HG03097 (cell line): ENCODE measurements around the gene TOLLIP.

Experiments used
- ATAC-seq: cut with Tn5 transposase; IDR thresholded peaks from one replicate; pipeline ENCODE4 v1.9.1; 2021; ENCODE audit not compliant: unreplicated experiment, low FRiP score

The TOLLIP gene

DNA sequence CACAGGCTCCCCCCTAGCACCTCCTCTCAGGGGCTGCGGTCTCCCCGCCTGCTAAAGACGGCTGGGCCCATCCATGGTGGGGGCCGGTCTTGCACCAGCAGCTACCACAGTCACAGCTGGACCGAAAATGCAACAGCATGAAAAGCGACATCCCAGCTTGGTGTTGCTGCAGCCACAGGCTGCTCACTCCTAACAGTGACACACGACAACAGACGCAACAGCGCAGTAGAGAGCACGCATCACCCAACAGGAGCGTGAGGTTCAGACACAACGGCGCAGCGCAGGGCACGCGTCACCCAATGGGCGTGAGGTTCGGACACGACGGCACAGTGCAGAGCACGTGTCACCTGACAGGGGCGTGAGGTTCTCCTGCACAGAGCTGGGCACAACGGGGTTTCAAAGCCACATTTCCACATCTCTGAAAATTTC, 24.1 kb downstream of the TOLLIP start:
- no peak for ATAC-seq

DNA sequence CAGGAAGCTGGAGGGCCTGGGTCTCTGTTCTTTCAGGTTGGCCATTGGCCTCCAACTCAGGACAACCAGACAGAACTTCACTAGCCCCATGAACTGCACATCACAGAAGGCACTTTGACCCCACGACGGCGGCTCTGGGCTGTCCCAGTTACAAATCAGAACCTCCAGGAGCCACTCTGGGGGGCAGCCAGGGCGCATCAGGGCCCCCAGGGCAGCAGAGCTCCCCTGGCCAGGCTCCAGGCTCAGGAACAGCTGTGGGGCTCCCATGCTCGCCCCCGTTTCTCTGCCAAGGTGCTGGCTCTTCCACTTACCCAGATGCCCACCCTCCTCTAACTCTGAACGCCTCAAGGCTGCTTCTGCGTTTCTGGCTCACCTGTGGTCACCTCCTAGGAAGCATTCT, 25.5 kb downstream of the TOLLIP start:
- no peak for ATAC-seq

DNA sequence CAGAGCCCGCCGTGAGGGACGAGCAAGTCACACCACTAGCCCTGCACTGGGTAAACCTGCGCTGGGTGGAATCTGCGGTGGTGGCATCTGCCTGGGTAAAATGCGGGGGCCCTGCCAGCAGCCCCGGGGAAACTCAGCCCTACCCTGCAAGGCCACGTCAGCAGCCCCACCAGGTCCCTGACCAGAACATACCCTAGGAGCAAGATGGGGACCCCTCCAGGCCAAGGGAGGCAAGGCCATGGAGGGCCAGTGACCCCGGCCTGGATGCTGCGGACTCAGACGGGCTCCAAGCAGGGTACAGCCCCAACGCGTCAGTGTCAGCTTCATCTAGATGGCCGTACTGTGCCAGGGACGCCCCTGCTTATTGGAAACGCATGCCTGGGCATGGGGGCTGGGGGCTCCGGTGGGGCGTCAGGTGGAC, 26.3 kb downstream of the TOLLIP start:
- ATAC-seq: no peak

DNA sequence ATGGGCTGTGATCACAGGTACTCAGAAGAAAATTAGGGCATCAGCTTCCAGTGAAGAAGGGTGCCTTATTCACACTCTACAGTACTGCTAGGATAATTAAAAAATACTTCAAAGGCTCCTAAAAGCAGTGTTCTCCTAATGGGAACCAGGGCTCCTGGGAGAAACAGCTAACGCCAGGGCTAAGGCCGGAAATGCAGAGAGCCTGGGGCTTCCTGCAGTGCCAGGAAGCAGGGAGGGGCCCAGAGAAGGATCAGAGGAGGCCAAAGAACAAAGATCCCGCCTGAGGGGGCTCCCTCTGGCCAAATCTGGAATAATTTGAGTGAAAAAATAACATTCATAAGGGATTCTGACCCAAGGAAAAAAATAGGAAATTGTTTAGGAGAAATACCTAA, 27.5 kb downstream of the TOLLIP start:
- ATAC-seq: no peak

DNA sequence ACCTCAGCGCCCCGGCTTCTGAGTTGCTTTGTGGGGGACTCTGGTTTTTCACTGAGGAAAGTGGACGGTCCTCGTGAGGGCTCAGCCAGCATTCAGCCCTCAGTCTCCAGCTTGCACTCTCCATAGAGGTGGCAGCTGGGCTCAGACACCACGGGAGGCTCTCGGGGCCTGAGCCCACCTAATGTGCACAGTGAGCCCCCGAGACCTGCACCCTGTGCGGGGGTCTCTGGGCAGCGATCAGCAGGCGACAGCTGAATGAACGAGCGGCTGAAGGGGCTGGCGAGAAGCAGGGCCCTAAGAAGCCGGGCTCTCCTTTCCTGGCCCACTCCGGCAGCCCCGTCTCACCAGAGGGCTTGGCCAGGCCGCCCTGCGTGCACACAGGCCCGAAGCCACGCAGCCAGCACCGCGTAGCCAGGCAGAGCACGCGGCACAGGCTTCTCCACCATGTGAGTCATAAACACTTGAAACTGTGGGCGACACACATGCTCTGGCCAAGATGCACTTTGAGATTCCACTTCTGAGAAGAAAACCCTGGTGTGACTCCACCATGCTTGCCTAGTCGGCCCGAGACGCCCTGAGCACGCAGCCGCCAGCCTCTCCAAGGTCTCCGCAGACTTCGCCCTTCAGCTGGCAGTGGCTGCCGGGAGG, 28.0 kb downstream of the TOLLIP start:
- no peak for ATAC-seq

DNA sequence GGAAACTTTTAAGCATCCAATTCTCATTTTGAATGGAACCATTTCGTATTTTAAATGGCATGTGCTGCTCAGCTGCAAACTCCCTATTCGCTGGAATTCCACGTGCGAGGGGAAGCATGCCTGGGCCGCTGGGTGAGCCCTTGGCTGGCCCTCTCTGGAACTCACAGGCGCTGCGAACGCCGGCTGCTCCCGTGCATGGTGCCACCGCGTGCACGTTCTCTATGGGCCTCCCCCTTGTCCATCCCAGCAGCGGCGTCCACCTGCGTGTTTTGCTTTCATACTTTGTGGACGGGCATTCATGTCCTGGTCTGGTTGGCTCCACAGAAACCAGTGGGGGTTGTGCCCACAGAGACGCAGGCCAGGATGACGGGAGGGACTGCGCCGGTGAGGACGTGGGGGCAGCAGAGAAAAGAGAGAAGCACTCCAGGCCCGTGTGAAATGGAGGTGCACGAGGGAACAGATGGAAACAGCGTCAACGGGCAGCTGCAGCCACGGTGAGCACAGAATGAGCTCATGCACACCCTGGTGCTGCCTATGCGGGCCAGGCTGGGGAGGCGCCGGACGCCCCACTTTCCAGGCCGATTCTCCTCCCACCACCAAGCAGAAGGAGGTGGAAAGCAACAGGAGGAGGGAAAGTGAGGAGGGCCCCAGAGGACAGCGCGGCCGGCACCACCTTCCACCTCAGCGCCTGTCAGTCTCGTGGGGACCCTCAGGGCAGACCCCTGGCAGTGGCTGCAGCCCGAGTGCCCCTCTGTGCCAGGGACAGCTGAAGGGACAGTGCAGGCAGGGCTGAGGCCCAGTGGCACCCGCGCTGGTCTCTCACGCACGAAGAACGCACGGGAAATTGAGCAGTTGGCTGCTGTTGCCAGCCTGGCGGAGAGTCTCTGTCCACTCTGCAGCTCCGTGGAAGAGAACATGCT, 29.1 kb downstream of the TOLLIP start:
- no peak for ATAC-seq

DNA sequence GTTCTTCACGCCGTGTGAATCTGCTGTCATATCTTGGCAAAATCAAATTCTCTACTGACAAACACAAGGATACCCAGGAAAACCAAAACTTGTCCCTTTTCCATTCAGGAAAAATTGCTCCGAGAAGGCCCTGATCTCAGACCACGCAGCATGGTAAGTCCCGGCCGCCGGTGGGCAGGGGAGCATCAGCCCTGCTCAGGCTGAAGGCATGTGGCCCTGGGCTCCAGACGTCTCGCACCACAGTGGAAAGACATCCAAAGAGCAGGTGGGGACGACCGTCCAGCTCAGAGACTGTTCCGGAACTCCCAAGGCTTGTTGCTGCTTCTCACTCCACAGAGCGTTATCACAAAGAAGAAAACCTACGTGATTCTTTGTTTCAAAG, 29.8 kb downstream of the TOLLIP start:
- no peak for ATAC-seq

DNA sequence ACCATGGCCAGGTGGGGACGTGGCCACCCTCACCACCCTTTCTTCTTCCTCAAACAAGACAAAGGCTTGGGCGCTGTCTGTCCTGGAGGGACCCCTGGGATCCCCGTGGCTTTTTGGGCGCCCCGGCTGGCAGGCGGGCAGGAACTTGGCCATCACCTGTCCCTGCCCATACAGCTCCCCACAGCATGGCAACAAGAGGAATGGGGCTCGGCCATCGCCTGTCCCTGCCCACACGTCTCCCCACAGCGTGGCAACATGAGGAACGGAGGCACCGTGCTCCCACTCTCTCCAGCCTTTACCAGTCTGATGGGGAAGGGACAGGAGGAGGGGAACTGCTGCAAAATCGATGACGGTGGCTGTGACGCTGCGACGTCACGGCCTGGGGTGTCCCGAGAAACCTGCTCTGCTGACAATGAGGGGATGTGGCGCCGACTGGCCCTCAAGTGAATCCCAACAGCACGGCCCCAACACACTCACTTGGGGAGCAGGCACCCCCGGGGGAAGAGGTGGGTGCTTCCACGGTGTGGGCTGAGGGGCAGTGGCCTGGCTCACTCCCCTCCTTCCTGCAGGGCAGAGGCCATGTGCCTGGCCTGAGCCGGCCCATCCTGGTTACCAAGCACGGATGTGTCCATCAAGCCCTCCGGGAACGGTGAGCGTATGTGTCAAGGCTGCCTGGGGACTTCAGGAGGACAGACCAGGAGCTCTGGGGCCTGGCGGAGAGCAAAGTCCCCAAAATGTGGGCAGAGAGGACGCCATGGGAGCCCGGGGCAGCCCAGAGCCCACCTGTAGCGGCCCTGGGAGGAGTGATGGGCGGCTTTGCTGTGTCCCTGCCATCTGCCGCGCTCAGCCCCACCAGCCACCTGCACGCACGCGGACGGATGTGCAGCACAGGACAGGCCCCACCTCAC, 30.4 kb downstream of the TOLLIP start:
- ATAC-seq: no peak

DNA sequence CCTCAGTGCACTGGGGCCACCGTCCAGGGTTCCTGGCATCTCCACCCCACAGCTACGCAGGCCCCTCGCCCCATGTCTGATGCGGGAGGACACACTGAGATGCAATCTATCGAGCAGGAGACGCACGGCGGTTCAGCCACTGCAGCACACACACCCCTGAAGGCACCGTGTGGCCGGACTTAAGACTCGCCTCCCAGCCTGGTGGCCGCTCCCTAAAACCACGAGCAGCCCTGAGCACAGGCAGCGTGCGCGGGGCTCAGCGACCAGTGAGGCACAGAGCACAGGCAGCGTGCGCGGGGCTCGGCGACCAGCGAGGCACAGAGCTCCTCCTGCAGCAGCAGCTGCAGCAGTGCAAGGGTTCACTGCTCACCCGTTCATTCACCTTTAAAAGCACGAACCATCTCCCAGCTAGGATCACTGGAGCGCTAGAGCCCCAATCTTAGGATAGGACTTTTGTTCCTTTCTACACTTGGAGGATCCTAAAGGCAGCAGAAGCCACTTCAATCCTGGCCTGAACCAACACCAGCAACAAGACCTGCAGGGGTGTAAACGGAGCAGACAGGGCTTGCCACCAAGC, 31.4 kb downstream of the TOLLIP start:
- no peak for ATAC-seq

DNA sequence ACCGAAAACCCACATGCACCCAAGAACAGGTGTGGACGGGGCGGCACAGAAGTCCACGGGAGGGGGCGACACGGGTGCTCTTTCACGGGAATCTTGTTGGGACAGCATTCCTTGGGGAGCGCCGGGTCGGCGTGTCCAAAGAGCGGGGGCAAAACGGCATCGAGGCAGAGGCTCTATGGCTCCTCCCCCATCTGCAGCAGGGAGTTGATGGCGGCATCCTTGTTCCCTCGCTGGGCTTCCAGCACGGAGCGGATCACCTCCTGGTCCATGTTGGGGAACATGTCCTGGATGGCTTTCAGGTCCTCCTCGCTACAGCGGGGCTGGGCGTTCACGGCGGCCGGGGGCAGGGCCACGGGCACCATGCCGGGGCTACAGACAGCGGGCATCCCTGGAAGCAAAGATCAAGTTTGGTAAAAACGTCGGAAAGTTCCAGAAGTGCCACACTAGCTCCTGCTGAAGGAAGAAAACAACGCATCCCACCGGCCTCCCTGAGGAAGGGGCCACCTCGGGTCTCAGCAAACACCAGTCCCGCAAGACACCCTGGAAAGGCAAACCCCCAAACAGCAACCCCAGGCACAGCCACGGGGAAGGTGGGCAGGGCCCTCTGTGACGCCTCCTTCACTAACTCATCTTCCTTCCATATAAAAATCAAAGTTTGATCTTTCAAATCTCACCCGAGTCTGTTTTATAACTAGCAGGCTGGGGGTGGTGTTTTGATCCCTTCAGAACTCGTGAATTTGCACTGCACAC, 32.4 kb downstream of the TOLLIP start:
- ATAC-seq: no peak

DNA sequence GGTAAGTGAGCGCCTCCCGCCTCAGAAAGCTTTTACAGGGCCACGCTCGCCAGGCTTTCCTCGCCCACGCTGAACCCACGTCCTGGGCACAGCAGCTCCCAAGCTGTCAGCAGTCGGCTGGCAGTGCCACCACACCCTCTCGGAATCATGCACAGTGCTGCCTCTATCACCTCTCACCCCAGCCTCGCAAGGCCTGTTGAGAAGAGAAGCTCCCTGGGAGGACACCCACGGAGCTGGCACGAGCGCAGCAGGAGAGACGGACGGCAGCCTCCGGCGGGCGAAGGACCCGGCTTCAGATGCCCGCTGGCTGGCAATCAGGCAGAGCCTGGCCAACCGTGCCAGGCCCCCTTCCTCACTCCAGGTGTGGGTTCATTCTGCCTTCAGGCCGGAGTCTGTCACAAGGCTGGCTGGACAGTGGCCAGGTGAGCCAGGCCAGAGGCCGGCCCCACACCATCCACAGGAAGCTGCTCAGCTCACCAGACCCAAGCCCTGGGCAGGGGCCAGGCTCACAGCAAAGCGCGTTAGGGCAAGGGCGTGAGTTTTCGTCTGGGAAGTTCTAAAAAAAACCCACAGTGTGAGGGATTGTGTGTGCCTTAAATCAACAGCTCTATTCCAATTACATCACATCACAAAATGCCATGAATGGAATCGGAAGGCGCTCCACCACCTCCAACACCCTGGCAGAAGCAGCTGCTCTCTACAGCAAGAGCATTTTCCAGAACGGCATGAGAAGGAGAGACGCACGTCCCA, 33.2 kb downstream of the TOLLIP start:
- ATAC-seq: no peak

DNA sequence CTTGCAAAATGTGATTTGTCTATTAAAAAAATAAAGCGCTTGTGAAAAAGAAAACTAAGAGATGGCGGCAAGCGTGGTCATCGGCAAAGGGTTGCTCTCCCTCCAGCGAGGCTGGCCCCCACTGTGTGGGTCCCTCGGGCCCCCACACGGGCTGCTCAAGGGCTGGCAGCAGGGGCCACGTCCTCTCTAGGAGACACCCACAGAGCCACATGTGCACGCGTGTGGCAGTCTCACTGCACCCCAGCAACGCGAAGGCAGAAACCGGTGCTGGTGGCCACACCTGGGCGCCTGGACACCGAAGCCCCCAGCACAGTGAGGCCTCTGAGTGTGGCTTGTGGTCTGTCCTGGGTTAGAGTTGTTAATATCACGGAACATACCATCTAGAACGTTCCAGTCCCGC, 34.4 kb downstream of the TOLLIP start:
- no peak for ATAC-seq

DNA sequence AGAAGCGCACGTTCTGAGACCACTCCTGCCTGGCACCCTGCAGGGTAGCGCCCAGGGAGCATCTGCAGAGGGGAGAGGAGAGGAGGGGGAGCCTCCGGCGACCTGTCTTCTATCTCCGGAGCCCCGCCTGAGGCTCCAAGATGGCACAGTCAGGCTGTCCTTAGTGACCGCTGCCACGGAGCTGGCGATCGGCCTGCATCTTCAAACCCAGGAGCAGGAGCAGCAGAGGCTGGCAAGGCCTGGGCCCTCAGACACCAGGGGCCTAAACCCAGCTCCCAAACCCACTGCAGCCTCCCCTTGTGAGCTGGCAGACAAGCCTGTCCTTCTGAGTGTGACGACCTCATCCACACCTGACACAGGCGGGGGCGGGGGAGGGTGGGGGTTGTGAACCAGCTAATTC, 34.9 kb downstream of the TOLLIP start:
- ATAC-seq: no peak

DNA sequence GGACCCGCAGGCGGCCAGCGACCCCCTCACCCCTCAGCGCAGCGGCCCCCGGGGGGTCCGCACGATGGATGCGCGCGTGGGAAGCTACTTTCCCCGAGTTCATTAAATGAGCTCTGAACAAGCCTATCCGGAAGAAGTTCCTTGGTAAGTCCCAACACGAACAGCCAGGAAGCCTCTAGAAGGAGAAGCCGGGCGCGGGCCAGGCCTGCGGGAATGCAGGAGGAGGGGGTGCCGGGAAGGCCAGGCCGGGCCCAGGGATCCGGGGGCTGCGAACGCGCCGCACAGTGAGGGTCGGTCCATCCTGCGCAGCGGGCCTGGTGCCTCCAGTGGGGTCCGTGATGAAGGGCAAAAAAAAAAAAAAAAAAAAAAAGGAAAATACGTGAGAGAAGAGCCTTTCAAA, 36.9 kb downstream of the TOLLIP start:
- ATAC-seq: no peak

DNA sequence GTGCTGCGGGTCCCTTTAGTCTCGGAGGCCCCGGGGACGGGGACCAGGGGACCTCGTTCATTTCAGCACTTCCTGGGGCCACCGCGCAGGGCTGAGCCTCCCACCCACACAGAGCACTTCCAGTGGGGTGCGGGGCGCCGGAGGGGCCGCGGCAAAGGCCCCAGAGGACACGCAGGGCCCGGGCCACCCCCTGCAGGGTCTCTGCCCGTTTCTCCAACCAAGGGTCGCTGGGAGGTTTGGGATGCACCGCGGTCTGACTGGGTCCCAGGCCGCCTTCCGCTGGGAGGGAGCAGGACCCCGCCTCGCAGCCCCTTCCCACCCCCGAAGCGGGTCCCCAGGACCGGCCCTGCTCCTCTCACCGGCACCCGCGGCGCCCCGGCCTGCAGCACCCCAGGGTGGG, 37.5 kb downstream of the TOLLIP start:
- no peak for ATAC-seq

DNA sequence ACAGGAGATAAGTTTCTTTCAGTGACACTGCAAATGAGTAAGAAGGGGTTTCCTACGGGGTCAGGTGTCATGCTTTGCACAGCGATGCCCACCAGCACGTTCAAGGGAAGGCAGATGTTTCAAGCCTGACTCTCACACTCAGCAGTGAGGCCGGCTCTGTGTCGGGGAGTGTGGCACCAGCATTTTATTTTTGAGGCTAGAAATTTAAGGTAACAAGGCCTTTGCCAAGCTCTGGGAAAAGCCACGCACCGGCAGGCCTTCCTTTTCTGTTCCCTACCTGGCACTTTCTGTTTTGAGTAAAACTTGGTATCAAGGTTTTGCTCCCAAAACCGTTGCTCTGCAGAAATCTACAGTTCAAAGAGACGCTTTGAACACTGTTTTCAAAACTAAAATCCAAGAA, 38.0 kb downstream of the TOLLIP start:
- ATAC-seq: no peak

DNA sequence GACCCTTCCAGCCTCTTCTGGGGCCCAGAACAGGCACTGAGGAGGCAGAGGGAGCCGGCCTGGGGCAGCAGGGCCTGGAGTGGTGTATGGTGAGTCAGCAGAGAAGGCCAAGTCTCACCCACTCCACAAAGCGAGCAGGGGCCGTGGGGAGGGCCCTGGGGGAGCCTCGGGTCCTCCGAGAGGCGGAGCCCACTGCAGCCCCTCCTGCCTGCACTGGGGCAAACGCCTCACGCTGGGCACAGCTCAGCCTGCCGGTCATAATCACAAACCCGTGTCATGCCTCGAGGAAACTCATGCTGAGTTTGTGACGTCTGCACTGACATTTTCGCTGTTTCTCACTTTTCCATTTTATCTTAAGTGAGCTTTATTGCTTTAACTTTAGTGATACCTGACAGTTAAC, 38.4 kb downstream of the TOLLIP start:
- ATAC-seq: no peak

DNA sequence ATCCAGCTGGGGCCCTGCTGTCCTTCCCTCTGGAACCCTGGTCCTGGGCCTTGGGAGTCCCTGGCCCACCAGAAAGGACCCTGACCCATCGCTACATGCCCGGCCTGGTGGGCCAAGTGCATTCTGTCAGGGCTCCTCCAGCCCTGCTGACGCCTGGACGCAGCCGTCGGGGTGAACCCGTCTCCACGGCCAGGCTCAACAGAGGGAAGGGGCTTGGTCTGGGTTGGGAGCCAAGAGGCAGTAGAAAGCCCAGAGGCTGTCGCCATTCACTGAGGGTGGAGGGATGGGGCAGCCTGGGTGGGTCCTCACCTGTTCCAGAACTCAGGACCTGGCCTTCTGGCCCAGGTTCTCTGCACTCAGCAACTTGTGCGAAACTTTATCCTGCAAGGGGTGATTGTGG, 39.0 kb downstream of the TOLLIP start:
- no peak for ATAC-seq

DNA sequence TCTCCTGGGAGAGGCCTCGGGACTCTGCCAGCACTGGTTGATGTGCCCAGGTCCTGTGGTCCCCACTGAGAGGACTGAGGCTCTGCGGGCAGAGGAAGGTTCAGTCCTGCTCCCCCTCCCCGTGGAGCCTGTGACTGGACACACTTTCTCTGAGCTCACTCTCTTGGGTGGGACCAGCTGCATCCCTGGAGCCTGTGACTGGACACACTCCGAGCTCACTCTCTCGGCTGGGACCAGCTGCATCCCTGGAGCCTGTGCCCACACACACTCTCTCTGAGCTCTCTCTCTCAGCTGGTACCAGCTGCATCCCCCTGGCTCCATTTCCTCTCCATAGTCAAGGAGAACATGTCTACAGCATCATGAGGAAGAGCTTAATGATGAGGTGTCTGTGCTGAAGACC, 39.5 kb downstream of the TOLLIP start:
- ATAC-seq: no peak
